CD4-positive, alpha-beta T cell treated with Interleukin-10 for 1 hour (primary cell): ENCODE data around the gene CLIC3.

Experiments
- DNase-seq: peaks from one replicate; pipeline ENCODE4 v3.0.0-alpha.2; 2020

The CLIC3 gene

GRCh38 chr9:136978865-136979544 lies 17.4 kb downstream of the CLIC3 start:
- DNase-seq: no peak

GRCh38 chr9:136978073-136978864 lies 18.1 kb downstream of the CLIC3 start:
- DNase-seq: peak; percentile 77

GRCh38 chr9:136977649-136978072 lies 18.7 kb downstream of the CLIC3 start:
- DNase-seq: no peak

GRCh38 chr9:136977223-136977622 lies 19.1 kb downstream of the CLIC3 start, which contains the start of gene PTGDS:
PTGDS (plus strand) TSS chr9:136977504; CDS start chr9:136977579, 75 bp downstream.
- no peak for DNase-seq

- DNase-seq: peak; percentile 44
Measured at GRCh38 chr9:136975644-136976043, 20.7 kb downstream of the CLIC3 start.

GRCh38 chr9:136974817-136975535 lies 21.4 kb downstream of the CLIC3 start:
- no peak for DNase-seq

DNA sequence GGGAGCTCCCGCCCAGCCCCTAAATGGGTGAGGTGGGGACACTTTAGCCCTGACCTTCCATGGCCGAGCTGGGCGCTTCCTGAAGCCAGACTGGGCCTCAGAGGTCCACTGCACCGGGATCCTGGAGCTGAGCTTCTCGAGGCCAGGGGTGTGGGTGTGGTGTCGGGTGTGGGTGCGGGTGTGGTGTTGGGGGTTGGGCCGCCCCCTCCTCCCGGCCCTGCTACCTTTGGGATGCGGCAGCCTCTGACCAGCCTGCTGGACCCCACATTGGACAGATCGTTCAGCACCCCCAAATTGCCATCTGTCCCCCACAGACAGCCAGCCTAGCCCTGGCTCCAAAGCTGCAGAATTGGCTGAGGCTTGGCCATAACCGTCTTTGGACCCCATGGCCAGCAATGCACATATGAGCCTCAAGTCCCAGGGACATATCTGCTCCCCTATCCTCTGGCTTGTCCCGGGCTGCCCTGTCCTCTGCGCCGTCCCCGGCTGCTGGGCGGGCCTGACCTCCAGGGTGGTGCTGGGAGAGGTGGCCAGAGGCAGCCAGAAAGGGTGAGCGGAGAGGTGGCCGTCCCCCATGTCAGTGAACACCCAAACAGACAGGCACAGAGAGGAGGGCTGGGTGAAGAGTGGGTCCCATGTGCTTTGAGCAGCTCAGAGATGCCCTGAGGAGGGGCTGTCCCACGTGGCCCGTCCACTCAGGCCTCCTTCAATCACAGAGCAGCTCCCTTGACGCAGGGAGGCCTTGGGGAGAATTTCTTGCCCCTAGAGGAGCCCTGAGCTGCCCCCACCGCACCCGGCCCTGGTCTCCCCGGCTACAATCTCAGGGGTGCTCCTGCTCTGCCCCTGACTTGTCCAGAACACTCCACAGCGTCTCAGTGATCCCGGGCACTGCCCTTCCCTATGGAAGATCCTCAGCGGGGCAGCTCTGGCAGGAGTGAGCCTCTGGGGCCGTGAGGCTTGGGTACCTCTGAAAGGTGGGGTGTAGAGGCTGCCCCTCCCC lies 22.4 kb downstream of the CLIC3 start:
- DNase-seq: no peak

GRCh38 chr9:136972743-136973142 lies 23.6 kb downstream of the CLIC3 start:
- DNase-seq: no peak

DNA sequence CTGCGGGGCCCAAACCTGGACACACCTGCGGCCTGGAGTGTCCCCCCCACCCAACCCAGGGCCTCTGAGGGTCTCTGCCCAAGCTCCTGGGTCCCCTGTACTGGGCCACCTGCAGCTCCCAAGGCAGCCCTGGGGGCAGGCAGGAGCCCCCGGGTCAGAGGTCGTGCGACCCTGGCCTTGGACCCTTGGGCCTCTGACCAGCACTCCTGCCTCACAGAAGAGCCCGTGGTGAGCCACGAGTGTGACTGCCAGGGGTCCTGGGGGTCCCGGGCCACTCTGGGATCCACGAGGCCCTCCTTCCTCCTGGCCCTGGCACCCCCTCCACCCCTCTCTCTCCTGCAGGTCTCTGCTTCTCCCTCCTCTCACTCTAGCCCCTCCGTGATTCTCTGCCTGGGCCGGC lies 24.0 kb downstream of the CLIC3 start:
- DNase-seq: no peak

- DNase-seq: no peak
Measured at GRCh38 chr9:136971746-136972145, 24.6 kb downstream of the CLIC3 start.

- DNase-seq: no peak
Measured at GRCh38 chr9:136970361-136970760, 26.0 kb downstream of the CLIC3 start.

- no peak for DNase-seq
Measured at GRCh38 chr9:136969774-136970173, 26.6 kb downstream of the CLIC3 start.

DNA sequence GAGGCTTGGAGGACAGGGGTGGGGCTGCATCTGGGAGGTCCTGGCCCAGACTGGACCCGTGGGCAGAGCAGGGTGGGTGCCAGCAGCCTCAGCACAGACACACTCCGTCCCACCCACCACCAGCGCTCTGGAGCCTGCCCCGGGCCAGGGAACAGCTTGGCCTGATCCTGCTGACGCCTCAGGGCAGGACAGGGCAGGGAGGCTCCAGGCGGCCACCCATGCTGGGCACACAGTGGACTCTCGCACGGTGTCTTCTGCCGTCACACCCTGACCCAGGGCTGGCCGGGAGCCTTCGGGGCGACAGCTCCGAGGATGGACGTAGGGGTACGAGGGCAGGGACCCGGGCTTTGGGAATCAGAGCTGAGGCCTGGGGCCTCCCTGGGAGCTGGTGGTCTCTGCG lies 27.2 kb downstream of the CLIC3 start:
- no peak for DNase-seq

GRCh38 chr9:136968333-136969127 lies 27.8 kb downstream of the CLIC3 start:
- DNase-seq: no peak

DNA sequence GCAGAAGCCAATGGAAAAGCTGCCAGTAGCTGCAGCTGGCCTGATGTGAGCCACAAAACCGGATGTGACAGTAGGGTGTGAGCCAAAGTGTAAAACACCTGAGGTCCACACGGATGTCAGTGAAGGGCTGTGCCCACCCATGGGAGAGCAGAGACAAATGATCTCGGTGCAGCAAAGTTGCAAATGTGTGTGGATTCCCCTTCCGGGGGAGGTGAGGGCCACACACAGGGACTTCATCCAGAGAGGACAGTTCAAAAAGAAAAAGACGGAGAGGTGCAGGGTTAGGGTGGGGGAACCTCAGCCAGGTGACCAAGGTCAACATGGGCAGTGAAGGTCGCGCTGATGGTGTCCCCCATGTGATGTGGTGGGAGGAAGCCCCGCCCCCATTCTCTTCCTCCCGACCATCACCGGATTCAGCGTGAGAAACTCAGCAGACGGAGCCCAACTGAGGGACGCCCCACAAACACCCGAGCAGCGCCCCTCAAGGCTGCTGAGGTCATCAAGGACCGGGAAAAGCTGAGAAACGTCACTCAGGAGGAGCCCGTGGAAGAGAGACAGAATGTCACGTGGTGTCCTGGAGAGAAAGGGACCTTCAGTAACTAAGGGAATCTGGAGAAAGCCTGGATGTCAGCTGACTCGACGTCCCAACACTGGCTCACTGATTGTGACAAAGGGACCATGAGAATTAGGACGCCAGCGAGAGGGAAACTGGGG lies 30.4 kb downstream of the CLIC3 start:
- DNase-seq: peak; percentile 76

DNA sequence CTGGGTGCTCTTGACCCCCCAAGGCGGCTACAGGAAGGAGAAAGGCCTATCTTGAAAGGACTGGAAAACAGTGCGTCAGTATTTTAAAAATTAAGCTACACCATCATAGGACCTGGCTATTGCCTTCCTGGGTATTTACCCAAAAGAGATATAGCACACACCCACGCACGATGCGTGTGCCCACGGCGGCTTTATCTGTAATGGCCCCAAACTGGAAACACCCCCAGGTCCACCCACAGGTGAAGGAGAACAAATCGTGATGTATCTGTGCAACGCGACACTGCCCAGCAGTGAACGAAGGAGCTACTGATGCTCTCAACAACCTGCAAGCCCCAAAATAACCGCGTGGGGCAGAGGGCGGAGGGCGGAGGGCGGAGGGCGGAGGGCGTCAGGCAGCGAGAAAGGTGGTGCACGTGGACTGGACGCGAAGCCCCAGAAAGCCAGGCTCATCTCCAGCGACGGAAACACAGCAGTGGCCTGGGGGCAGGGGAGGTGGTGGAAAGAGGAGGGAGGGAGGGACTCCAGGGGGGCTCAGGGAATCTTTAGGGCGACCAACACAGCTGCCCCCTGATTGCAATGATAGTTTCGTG lies 31.4 kb downstream of the CLIC3 start:
- DNase-seq: no peak

GRCh38 chr9:136964171-136964689 lies 32.1 kb downstream of the CLIC3 start:
- no peak for DNase-seq

GRCh38 chr9:136963751-136964150 lies 32.6 kb downstream of the CLIC3 start:
- DNase-seq: no peak

- no peak for DNase-seq
Measured at GRCh38 chr9:136963341-136963740, 33.0 kb downstream of the CLIC3 start.

DNA sequence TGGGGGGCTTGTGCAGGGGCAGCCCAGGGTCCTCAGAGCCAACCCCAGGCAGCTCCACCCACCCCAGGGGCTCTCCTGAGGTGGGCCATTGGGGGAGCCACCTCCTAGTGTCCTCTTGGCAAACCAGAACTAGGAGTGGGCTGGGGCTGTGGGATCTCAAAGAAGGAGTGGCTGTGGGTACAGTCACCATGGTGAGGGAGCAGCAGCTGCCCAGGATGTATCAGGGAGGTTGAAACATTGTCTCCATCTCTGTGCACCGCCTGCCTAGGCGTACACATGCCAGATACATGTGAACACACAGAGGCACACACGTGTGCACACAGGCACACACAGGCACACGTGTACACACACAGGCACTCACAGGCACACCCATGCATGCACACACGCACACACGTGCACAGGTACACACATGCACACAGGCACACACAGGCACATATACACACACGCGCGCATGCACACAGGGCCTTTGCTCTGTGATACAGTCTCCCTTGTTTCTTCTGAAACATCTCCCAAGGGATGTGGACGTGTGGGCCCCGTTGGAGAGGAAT lies 33.6 kb downstream of the CLIC3 start:
- DNase-seq: no peak
